ENCODE data around the gene SHISA9.

DNA sequence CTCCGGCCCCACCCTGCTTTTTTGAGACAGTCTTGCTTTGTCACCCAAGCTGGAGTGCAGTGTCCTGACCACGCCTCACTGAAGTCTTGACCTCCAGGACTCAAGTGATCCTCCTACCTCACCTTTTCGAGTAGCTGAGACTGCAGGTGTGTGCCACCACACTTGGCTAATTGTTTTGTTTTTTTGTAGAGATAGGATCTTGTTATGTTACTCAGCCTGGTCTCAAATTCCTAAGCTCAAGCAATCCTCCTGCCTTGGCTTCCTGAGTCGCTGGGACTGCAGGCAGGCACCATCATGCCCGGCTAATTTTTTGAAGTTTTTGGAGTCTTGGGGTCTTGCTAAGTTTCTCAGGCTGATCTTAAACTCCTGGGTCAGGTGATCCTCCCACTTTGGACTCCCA, 206.7 kb downstream of the SHISA9 start:
- no peak for TF ChIP-seq ZNF274 (IDR thresholded peaks at IDR 0.05; ENCODE audit: low read depth, low read length)
- TF ChIP-seq SUZ12 (IDR thresholded peaks at IDR 0.05; ENCODE audit: extremely low read depth, insufficient read depth, insufficient read length), result no peak
